DMS53 treated with DMSO at 0.1 percent for 48 hours (cell line): ENCODE data around the gene TARBP2.
"Not testable (repeated sequence)": the region's sequence is repeated elsewhere in the genome, so short reads cannot be mapped to it uniquely, and the experiment has no call there.

Source experiments
- DNase-seq: peaks from one replicate; lab custom pipeline; 2025; ENCODE audit not compliant: unreplicated experiment; lab: John Stamatoyannopoulos, UW

TARBP2 gene

GRCh38 chr12:53513712-53514410 is 12.8 kb downstream of the TARBP2 start:
- no peak for DNase-seq

DNA sequence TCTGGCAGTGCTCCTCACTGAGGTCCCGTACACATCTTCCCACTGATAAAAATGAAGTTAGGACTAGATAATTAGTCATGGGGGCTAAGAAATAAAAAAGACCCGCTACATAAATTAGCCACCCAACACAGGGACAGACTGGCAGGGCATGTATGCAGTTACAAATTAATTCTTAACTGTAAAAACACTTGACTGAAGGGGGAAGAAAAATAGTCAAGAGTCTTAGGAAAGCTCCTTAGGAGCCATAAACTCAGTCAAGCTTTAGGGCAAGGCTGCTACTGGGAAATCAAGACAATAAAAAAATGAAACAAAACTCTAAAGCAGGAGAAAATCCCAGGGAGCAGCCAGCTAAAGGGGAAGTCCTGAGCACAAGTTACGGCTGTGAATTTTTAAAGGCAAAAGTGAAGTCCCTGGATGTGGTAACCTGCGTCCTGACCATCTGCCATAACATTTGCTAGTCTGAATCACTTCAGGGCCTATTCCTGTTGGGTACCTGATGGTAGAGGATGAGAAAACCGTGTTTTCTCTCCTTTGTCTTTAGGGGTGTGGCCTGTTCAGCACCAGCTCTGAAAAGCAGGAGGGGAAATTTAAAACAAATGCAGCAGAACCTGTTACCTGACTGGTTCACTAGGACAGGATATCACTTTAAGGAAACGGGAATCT is 13.7 kb downstream of the TARBP2 start:
- DNase-seq, result no peak

DNA sequence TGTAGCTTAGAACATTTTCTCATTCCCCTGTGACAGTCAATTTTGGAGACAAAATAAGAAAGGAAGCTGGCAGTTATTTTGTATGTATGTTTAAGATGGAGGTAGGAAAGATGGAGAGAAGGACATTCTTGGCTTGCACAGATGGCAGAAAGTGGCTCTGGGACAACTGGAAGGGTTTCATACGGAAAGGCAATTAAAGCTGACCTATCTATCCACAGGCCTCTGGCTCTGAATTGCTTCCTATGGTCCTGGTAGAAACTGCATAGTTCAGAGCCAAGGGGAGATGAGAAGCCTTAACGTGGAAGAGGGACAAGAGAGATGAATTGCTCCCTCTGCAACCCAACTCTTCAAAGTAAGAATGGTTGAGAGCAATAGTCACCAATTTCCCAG is 14.2 kb downstream of the TARBP2 start:
- DNase-seq, result no peak

DNA sequence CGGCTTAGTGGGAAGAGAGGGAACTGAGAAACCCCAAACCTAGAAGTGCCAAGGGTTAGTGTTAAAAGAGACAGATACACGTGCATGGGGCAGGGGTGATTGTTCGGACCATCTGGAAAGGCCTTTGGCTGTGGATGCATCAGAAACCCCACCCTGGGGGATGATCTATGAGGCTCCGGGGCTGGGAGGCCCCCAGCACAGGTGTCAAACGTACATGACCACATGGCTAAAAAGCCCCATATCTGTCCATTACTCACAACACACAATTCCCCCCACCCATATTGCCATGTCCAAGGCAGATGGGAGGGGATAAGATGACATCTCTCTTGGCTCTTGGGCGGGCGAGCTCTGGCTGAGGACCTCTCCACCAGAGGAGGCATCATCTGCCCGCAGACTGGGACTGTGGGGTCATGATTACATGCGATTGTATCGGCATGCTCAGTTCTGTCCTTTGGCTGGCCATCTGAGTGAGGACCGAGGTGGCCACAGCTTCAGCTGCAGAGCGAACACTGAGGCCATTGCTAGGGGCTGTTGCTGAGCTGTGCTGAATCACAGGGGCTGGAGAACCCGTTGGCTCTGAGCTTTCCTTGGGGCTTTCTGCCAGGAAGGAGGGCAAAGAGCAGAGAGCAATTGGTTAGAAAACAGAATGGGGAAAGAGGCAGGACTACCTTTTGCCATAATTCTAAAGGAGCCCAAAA is 15.8 kb downstream of the TARBP2 start:
- DNase-seq, result no peak

GRCh38 chr12:53518381-53518780 is 17.3 kb downstream of the TARBP2 start:
- no peak for DNase-seq

GRCh38 chr12:53523131-53523530 is 22.0 kb downstream of the TARBP2 start:
- DNase-seq, result no peak

DNA sequence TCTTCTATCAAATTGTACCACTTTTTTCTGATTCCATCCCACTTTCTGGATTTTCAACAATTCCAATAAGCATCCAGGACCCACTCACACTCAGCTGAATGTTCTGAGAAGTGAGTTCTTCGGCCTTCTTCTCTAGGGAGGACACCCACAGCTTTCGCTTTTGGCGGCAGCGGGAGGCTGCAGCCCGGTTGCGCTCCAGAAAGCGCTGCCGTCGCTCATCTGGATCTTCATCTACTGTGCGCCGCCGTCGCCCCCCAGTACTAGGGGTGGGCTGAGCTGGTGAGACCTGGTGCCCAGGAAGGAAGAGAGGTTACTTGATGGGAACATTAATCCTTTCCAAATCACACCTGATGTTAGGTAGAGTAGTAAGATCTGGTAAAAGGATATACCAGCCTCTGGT is 23.4 kb downstream of the TARBP2 start:
- DNase-seq, result no peak

DNA sequence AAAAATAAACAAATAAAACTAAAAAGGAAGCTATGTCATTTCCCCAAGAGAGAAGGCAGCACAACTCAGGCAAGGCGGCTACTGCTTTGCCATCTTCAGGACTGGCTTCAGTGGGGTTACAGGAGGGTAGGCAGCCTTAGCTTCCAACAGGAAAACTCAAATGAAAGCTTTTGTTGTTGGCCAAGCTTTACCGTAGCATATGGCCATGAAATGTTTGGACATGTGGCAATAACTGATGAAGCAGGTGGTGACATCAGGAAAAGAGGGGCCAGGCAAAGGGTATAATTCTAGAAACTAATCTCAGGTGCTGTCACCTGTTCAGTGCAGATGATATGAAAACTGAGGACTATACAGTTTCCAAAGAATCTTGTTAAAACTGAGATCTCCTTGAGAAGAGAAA is 29.0 kb downstream of the TARBP2 start:
- DNase-seq, result no peak

DNA sequence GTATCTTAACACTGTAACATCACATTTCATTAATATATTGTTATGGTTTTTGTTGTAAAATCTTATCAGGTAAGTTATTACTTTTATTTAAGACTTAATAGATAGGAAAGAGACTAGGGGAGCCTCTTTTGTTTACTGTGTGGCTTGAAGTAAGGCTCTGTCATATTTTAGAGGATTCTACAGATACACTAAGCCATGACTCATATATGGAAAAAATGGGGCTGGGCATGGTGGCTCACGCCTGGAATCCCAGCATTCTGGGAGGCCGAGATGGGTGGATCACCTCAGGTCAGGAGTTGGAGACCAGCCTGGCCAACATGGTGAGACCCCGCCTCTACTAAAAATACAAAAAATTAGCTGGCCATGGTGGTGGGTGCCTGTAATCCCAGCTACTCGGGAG is 29.8 kb downstream of the TARBP2 start:
- no peak for DNase-seq

GRCh38 chr12:53532021-53532420 is 30.9 kb downstream of the TARBP2 start:
- DNase-seq, result no peak

DNA sequence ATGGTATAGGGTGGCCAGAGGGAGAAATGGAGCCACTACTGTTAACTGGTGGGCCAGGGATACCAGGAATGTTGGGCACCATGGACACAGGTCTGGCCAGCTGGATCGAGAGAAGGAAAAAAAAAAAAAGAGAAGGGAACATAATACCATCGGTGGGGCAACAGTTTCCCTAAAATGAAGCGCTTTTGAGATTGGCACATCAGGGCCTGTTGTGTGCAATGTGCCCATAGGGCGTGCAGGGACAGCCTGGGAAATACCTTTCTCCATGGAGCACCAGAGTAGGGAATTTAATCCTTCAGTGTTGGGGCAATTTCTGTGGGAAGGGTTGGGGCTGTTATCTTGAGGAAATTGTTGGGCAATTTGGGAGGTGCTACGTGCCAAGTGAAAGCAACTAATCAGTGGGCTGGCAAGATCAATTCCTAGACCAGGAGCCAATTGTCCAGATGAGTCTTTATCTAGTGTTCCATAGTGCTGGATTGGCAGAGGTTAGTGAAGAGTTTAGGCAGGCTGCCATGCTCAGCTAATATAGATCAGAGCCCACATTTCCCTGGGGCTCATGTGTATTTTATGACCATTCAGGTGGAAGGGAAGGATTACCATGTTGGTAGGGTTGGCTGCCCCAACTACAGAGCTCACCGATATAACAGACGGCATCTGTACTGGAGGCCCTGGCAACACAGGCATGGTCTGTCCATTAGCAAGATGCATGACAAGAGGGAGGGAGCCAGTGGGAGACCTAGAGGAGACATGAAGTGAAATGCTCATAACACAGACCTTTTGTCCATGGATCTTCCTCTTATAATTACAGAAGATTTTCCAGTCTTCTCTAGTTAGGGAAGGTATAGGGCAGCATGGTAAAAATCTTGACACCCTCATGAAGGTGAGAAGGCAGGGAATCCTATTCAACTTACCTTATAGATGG is 31.7 kb downstream of the TARBP2 start:
- no peak for DNase-seq

DNA sequence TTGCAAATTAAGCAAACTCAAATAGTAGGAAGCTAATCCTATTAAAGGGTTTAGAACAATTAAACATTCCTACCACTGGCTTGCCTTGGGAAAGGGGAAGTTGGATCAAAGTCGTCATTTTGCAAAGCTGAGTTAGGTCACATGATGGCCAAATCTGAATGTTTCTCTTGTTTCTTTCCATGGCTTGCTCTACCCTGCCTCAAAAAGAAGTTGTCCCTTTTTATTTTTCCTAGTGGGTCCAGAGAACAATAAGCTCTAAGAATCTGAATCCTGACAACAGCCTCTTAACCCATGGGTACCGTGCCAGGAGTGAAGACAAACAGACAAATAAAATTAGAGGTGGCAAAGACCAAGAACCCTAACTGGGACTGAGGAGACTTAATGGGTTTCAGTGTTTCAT is 32.4 kb downstream of the TARBP2 start:
- no peak for DNase-seq

- no peak for DNase-seq
These were observed 35.9 kb downstream of the TARBP2 start for GRCh38 chr12:53536962-53537361.

DNA sequence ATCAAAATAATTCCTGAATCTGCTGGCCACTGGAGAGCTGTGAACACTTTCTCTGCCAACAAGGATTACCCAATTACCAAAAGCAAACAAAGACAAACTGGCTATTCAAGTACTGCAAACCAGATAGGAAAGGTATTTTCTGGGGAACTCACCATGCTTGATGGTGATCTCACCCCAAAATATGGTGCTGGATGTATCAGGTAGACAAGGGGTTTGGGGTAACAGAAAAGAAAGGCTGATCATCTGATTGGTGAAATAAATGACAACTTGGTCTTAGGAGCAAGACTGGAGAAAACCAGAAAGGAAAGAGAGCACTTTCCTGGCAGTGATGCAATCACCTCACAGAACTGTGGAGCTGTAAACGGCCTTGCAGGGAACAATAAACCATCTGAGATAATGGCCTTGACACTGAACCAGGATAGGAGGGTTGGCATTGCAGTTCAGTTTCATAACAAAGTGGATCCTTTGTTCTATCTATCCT is 37.2 kb downstream of the TARBP2 start:
- peak; percentile 82 for DNase-seq

- no peak for DNase-seq
These were observed 38.4 kb downstream of the TARBP2 start for GRCh38 chr12:53539526-53539925.

- no peak for DNase-seq
These were observed 42.5 kb downstream of the TARBP2 start for GRCh38 chr12:53543539-53543938.

DNA sequence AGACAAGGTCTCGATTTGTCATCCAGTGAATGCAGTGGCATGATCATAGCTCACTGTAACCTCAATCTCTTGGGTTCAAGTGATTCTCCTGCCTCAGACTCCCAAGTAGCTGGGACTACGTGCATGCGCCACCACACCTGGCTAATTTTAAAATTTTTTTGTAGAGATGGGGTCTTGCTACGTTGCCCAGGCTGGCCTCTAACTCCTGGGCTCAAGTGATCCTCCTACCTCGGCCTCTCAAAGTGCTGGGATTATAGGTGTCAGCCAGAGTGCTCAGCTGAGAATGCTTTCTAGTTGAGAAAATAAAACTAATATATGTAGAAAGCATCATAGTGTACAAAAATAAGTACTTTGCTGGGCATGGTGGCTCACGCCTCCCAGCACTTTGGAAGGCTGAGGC is 47.3 kb downstream of the TARBP2 start:
- DNase-seq, result not testable (repeated sequence)

DNA sequence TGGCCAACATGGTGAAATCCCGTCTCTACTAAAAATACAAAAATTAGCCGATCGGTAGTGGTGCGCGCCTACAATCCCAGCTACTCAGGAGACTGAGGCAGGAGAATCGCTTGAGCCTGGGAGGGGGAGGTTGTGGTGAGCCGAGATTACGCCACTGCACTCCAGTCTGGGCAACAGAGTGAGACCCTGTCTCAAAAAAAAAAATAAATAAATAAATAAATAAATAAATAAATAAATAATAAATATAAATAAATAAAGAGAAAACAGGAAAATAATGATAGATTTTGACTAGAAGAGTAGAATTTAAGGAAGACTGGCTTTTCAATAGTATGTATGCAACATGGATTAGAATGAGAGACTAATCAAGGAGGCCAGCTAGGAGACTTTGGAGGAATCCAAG is 49.0 kb downstream of the TARBP2 start:
- not testable (repeated sequence) for DNase-seq

DNA sequence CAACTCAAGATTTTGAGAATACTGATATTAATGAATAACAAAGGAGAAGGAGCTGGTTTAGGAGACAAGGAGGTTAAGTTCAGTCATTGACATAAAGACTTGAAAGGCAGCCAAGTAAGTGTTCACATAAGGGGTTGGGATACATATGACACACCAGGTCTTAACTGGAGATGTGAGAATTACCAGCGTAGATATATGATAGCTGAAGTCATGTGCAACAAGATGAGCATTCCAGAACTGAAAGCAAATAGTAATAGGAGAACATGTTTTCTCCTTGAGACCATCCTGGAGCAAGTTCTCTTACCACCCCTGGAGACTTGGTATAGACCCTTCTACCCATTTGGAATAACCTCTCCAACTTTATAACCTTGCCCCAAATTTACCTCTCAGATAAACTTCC is 49.5 kb downstream of the TARBP2 start:
- DNase-seq, result no peak

GRCh38 chr12:53551889-53552291 is 50.8 kb downstream of the TARBP2 start:
- no peak for DNase-seq
